Body of pancreas (tissue), 4 donors: Measurements from ENCODE around the gene PPTC7. TPM values are rescaled to one million over a fixed set of nuclear protein-coding genes. Genes with fewer than 3 reads are reported as not detected.

Experiments
- ATAC-seq: fragments of 150-250 bp; one replicate; pipeline ENCODE4 v1.9.1; 2016
- DNase-seq, 4 donors: peaks; one replicate each; pipeline ENCODE4 v3.0.0-alpha.2; 2019
- H3K27ac ChIP-seq, 4 donors: fragments of 200-600 bp; sonication (generic); 1 replicate in 3 of 4; 2 replicates in 1 of 4; pipeline versions ENCODE4 v1.5.1 to v1.6.1; 2016 to 2019; ENCODE audit warnings: mild to moderate bottlenecking in 1 of 4, mixed read lengths in 1 of 4, moderate library complexity in 1 of 4
- H3K27me3 ChIP-seq, 2 donors: fragments of 200-600 bp; sonication (generic); one replicate each; pipeline ENCODE4 v1.6.0; 2016; ENCODE audit warnings: mild to moderate bottlenecking in 1 of 2
- H3K36me3 ChIP-seq, 2 donors: fragments of 200-600 bp; sonication (generic); replicated peaks in 1 of 2; 2 replicates each; pipeline ENCODE4 v1.5.1; 2016; ENCODE audit warnings: low read depth in 2 of 2; ENCODE audit not compliant: insufficient read depth in 1 of 2
- H3K4me1 ChIP-seq: fragments of 200-600 bp; sonication (generic); one replicate; pipeline ENCODE4 v1.6.0; 2016
- H3K4me3 ChIP-seq, 2 donors: fragments of 200-600 bp; sonication (generic); 1 replicate in 1 of 2; 2 replicates in 1 of 2; pipeline ENCODE4 v1.5.1; 2016 to 2019
- H3K9me3 ChIP-seq, 3 donors: fragments of 200-600 bp; sonication (generic); 1 replicate in 2 of 3; 2 replicates in 1 of 3; pipeline ENCODE4 v1.5.1; 2016
- CTCF ChIP-seq, 7 experiments: fragments of 450-650 bp in 4 of 7; fragments of 200-600 bp in 3 of 7; sonication (generic) in 3 of 7; IDR thresholded peaks; one replicate each; pipeline ENCODE4 v1.5.1; 2016 to 2019; ENCODE audit warnings: antibody characterized with exemption in 7 of 7
- POLR2A ChIP-seq, 3 donors: fragments of 450-650 bp; IDR thresholded peaks; one replicate each; pipeline ENCODE4 v1.6.1; 2016; ENCODE audit warnings: antibody characterized with exemption in 3 of 3, mild to moderate bottlenecking in 2 of 3
- WGBS, 2 donors: methylation state at CpG; one replicate each; pipeline ENCODE4 v1.1.5; 2017; 5-methylcytosine and 5-hydroxymethylcytosine counted together
- intact Hi-C: fragments of 100-400 bp; cut with DNase I; formaldehyde crosslinking; loops from one replicate; pipeline ENCODE4 v1.15.1; 2023
- total RNA-seq, 2 donors: library from RNA; depleted of rRNA; stranded (reverse); fragments of >200 nt; gene quantifications; one replicate each; pipeline ENCODE4 v1.1.0, GENCODE V29; 2016

The PPTC7 gene
- total RNA-seq, 2 donors from 2014 or later = 10.1 to 10.5 TPM

GRCh38 chr12:110556705-110557104 is 26.4 kb downstream of the PPTC7 start:
- ATAC-seq = no peak
- H3K9me3 ChIP-seq = no peaks in the 10 kb centered on the region
- DNase-seq = no peak
- H3K27me3 ChIP-seq = no peaks in the 10 kb centered on the region
- no peak overlapping the region for H3K4me3 ChIP-seq
- no peak overlapping the region for H3K27ac ChIP-seq
- TF ChIP-seq POLR2A (IDR thresholded peaks at IDR 0.05) = no peak
- no peak for TF ChIP-seq CTCF (IDR thresholded peaks at IDR 0.05)
- intact Hi-C loops = no loop called here
- no peaks in the 10 kb centered on the region for H3K36me3 ChIP-seq
- H3K4me1 ChIP-seq = peaks cover 9% of the 10 kb centered on the region
- WGBS, 2 donors = 83 to 91% methylated on average over 10 of the region's 10 CpGs

- no peaks in the 10 kb centered on the region for H3K27me3 ChIP-seq
- intact Hi-C loops = no loop called here
- TF ChIP-seq POLR2A (IDR thresholded peaks at IDR 0.05) (no peak), CTCF (IDR thresholded peaks at IDR 0.05) (no peak)
- H3K27ac ChIP-seq = no peak overlapping the region
- no peak overlapping the region for H3K4me3 ChIP-seq
- H3K4me1 ChIP-seq = peaks cover 9% of the 10 kb centered on the region
- DNase-seq (no peak), ATAC-seq (no peak)
- H3K36me3 ChIP-seq = peaks cover 0 to 3% of the 10 kb centered on the region in 2 donors
- WGBS, 2 donors = 35 to 39% methylated on average over 8 of the region's 8 CpGs
- no peaks in the 10 kb centered on the region for H3K9me3 ChIP-seq
Measured at GRCh38 chr12:110555577-110556406, 27.3 kb downstream of the PPTC7 start.

- no peak for ATAC-seq
- intact Hi-C loops = no loop called here
Measured at GRCh38 chr12:110554184-110554583, 28.9 kb downstream of the PPTC7 start.

GRCh38 chr12:110550981-110551380 is 32.1 kb downstream of the PPTC7 start:
- Histone ChIP-seq H3K36me3 (peaks cover 0 to 4% of the 10 kb centered on the region in 2 donors), H3K27me3 (no peaks in the 10 kb centered on the region), H3K4me1 (peaks cover 10% of the 10 kb centered on the region), H3K9me3 (no peaks in the 10 kb centered on the region), H3K4me3 (no peak overlapping the region), H3K27ac (no peak overlapping the region)
- no peak for DNase-seq
- ATAC-seq = no peak
- intact Hi-C loops = no loop called here
- TF ChIP-seq POLR2A (IDR thresholded peaks at IDR 0.05) (no peak), CTCF (IDR thresholded peaks at IDR 0.05) (no peak)
- WGBS, 2 donors = 77 to 83% methylated on average over 4 of the region's 4 CpGs

More at GRCh38 chr12:110554184-110554583, 28.9 kb downstream of the PPTC7 start:
- H3K4me1 ChIP-seq = peaks cover 9% of the 10 kb centered on the region
- no peak overlapping the region for H3K27ac ChIP-seq
- DNase-seq = no peak
- H3K27me3 ChIP-seq = no peaks in the 10 kb centered on the region
- TF ChIP-seq POLR2A (IDR thresholded peaks at IDR 0.05) (no peak), CTCF (IDR thresholded peaks at IDR 0.05) (no peak)
- H3K36me3 ChIP-seq = peaks cover 0 to 4% of the 10 kb centered on the region in 2 donors
- no peaks in the 10 kb centered on the region for H3K9me3 ChIP-seq
- H3K4me3 ChIP-seq = no peak overlapping the region
- 92 to 99% methylated on average over 3 of the region's 3 CpGs for whole genome bisulfite sequencing, 2 donors

- ATAC-seq (no peak), DNase-seq (no peak)
- Histone ChIP-seq H3K36me3 (peaks cover 0 to 4% of the 10 kb centered on the region in 2 donors), H3K4me3 (no peak overlapping the region), H3K4me1 (peaks cover 9% of the 10 kb centered on the region), H3K9me3 (no peaks in the 10 kb centered on the region), H3K27me3 (no peaks in the 10 kb centered on the region), H3K27ac (no peak overlapping the region)
- WGBS, 2 donors = 75 to 83% methylated on average over 2 of the region's 2 CpGs
- intact Hi-C loops = no loop called here
- no peak for TF ChIP-seq CTCF (IDR thresholded peaks at IDR 0.05)
- TF ChIP-seq POLR2A (IDR thresholded peaks at IDR 0.05) = no peak
Measured at GRCh38 chr12:110549716-110550115, 33.4 kb downstream of the PPTC7 start.
